OCI-LY1 (cell line): ENCODE results near the gene COL1A2.

ENCODE experiments used
- CTCF ChIP-seq: fragments of 200-600 bp; sonication (generic), shearing (Covaris generic); IDR thresholded peaks from 2 replicates; pipeline ENCODE4 v1.5.1; 2017; ENCODE audit warnings: mild to moderate bottlenecking, antibody characterized with exemption, low read length, moderate library complexity, mixed read lengths
- EZH2 ChIP-seq: fragments of 200-600 bp; sonication (generic), shearing (Covaris generic); IDR thresholded peaks from 2 replicates; pipeline ENCODE4 v1.8.0; 2017; ENCODE audit warnings: borderline replicate concordance, mixed run types, mild to moderate bottlenecking, antibody characterized with exemption, low read length, moderate library complexity, mixed read lengths

GRCh38 chr7:94445696-94446194 lies 51.0 kb downstream of the COL1A2 start:
- TF ChIP-seq CTCF (no peak), EZH2 (no peak)
